DMS 273 treated with DMSO at 0.1 percent for 48 hours (cell line): ENCODE measurements around the gene GGNBP2.

Source experiments
- DNase-seq: peaks from one replicate; lab custom pipeline; 2025; lab: John Stamatoyannopoulos, UW

Gene GGNBP2

GRCh38 chr17:36550491-36551417 lies 6.0 kb downstream of the GGNBP2 start:
- no peak for DNase-seq

DNA sequence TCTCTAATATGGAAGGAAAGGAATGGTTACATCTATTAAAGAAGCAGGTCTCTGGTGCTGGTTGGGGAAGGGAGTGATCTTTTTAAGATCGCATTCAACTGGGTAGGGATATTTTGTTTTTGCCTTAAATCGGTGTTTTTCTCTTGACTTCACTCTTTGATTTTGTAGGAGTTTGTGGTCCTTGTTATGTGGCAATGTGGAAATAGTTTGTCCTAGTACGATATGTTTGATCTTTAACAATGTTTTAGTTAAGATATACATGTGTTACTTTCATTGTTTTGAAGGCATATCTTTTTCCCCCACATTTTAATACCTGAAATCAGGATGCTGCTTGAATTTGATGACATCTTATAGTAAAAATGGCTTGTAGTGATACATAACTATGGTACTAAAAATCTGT lies 8.7 kb downstream of the GGNBP2 start:
- no peak for DNase-seq

- DNase-seq, result no peak
These were observed 21.4 kb downstream of the GGNBP2 start for GRCh38 chr17:36566081-36566480.

GRCh38 chr17:36575028-36575427 lies 30.3 kb downstream of the GGNBP2 start:
- DNase-seq, result no peak

- no peak for DNase-seq
These were observed 32.1 kb downstream of the GGNBP2 start for GRCh38 chr17:36576793-36577192.

GRCh38 chr17:36578671-36579070 lies 34.0 kb downstream of the GGNBP2 start:
- no peak for DNase-seq

- DNase-seq, result no peak
These were observed 39.1 kb downstream of the GGNBP2 start for GRCh38 chr17:36583787-36584186.

DNA sequence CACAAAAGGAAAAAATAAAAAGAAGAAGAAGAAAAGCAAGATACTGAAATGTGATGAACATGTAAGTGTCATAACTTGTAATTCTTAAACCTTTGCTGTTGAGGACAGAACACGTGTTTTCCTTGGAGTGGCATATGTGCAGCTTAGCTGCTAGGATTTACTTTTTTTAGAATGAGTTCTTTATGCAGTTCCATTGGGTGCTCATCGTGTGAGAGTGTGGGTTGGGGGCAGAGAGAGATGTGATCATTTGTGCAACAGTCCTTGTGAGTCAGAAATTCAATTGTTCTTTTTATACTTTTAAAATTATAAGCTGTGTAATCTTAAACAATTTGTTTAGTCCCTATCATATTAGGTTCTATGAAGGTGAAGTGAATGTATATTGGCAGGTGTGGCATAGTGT lies 41.4 kb downstream of the GGNBP2 start:
- no peak for DNase-seq

GRCh38 chr17:36590082-36590481 lies 45.4 kb downstream of the GGNBP2 start:
- no peak for DNase-seq

- DNase-seq, result peak; percentile 23
These were observed 47.0 kb downstream of the GGNBP2 start, which contains the start of gene DHRS11 for GRCh38 chr17:36591434-36592315. DHRS11 (plus strand) TSS chr17:36591879; CDS start chr17:36592010, 131 bp downstream.

DNA sequence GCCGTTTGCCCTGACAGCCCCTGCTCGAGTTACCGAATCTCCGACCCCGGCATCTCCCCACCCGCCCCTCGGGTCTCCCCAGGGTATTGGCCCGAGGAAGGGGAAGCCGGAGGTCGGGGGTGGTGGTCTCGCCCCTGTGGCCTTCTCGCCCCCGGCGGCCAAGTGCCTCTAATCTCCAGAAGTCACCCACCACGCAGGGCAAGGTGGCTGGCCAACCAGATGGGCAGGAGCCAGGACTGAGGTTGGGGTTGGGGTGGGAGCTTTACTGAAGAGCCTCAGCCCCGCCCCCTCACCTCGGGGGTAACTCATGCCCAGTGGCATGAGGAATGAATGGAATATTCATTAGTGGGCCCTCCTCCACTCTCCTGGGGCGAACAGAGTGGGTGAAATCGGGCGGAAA lies 47.6 kb downstream of the GGNBP2 start:
- DNase-seq, result no peak

- no peak for DNase-seq
These were observed 48.1 kb downstream of the GGNBP2 start for GRCh38 chr17:36592716-36593321.

GRCh38 chr17:36593656-36594316 lies 49.1 kb downstream of the GGNBP2 start:
- no peak for DNase-seq

DNA sequence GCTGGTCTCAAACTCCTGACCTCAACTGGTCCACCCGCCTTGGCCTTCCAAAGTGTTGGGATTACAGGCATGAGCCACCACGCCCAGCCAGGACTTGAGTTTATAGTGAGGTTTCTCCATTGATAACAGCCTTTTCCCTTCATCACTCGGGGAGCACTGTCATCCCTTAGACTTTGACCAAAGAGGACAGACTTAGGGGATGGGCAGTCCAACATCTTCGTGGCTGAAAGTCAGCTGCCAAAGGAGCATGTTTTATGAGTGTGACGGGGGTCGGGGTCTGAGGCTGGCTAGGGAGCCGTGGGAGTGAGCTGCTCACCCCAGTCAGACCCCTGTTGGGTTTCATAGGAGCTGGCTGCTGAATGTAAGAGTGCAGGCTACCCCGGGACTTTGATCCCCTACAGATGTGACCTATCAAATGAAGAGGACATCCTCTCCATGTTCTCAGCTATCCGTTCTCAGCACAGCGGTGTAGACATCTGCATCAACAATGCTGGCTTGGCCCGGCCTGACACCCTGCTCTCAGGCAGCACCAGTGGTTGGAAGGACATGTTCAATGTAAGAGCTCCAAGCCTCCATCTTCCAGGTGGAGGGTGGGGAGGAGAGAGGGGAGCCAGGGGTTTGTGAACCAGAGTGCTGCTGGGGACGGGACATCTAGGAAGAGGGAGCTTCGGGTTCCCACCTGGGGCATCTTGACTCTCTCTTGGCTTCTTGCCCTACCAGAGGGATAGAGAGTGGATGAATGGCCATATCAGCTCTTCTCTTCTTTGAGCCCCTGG lies 50.1 kb downstream of the GGNBP2 start:
- no peak for DNase-seq

DNA sequence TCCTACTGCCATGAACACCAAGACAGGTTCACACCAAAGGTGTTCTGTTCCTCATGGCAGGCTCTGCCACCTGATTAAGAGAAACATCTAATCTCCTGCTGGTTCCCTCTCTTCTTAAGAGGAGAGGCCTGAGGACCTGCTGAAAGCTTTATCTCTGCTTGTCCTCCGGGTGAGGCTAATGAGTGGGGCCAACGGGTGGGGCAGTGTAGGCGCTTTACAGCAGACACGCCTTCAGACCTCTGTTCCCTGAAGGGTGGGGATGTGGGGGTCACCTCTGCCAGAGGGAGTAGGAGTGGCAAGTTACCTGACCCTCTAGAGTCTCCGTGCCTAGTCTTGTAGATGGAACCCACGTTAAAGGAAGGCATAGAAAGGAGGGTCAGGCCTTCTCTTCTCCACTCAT lies 52.5 kb downstream of the GGNBP2 start:
- no peak for DNase-seq

- DNase-seq, result no peak
These were observed 53.4 kb downstream of the GGNBP2 start for GRCh38 chr17:36597866-36598777.

DNA sequence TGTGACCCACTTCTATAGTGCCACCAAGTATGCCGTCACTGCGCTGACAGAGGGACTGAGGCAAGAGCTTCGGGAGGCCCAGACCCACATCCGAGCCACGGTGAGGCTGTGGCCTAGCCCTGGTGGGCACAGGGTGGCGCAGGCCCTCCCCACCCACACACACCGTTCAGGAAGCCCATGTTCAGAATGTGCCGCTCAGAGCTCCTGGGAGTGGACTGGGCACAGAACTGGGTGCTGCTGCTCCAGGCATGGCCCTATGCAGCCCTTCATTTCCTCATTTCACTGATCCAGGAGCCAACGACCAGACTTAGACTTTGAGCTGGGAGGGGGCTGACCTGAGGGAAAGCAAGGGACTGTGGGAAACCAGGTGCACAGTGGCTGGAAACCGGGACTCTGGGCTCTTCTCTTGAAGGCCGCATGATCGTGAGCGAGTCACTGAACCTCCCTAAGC lies 54.3 kb downstream of the GGNBP2 start:
- DNase-seq, result no peak

DNA sequence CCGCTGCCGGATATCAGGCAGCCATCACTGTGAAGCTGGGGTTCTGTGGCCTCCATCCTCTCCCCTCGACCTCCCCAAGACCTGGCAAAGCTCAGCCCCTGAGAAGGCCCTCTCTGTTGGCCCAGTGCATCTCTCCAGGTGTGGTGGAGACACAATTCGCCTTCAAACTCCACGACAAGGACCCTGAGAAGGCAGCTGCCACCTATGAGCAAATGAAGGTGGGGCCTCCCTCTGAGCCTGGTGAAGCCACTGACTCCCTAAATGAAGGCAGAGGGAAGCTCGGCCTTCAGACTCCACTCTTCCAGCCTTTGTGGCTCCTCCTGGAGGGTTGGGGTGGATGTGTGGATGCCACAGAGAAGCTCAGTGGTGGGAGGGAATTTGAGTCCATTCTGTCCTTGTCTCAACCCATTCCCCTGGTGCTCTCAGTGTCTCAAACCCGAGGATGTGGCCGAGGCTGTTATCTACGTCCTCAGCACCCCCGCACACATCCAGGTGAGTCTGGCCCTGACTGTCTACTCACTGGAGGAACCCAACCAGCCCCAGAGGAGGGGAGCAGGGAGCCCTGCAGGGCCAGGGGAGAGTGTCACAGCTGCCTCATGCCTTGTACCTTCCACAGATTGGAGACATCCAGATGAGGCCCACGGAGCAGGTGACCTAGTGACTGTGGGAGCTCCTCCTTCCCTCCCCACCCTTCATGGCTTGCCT lies 55.0 kb downstream of the GGNBP2 start:
- no peak for DNase-seq

DNA sequence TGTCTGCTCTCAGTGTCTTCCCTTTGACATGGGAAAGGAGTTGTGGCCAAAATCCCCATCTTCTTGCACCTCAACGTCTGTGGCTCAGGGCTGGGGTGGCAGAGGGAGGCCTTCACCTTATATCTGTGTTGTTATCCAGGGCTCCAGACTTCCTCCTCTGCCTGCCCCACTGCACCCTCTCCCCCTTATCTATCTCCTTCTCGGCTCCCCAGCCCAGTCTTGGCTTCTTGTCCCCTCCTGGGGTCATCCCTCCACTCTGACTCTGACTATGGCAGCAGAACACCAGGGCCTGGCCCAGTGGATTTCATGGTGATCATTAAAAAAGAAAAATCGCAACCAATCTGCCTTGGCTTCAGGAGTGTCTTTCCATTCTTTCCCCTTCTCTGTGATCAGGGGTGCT lies 55.7 kb downstream of the GGNBP2 start:
- no peak for DNase-seq
